K562 (cell line): Measurements from ENCODE around the gene CREM. TPM values are rescaled to one million over a fixed set of nuclear protein-coding genes. Genes with fewer than 3 reads are reported as not detected.

ENCODE experiments used
- ARID1B ChIP-seq: fragments of 450-650 bp; IDR thresholded peaks from 2 replicates; pipeline ENCODE4 v1.6.1; 2016; ENCODE audit warnings: antibody characterized with exemption, mild to moderate bottlenecking, inconsistent platforms
- CREB1 ChIP-seq, 2 experiments: sonication (generic) in 1 of 2; formaldehyde crosslinking in 1 of 2; IDR thresholded peaks; 2 replicates each; pipeline versions ENCODE4 v1.6.1 to v1.8.0; 2012 to 2022; ENCODE audit warnings: inconsistent platforms in 1 of 2, mild to moderate bottlenecking in 1 of 2, missing genetic modification reagents in 1 of 2, moderate library complexity in 1 of 2
- CREB5 ChIP-seq: fragments of 250-450 bp; sonication (Bioruptor Pico); IDR thresholded peaks from 2 replicates; pipeline ENCODE4 v1.5.0; 2020; ENCODE audit warnings: mild to moderate bottlenecking
- EP300 ChIP-seq: IDR thresholded peaks from 2 replicates; pipeline ENCODE4 v1.6.1; 2012; ENCODE audit warnings: low read length, improper control_type of control experiment
- GABPB1 ChIP-seq: sonication (generic); formaldehyde crosslinking; IDR thresholded peaks from 2 replicates; pipeline ENCODE4 v1.8.0; 2022; ENCODE audit warnings: mild to moderate bottlenecking, missing genetic modification reagents
- GTF2A2 ChIP-seq: IDR thresholded peaks from 2 replicates; pipeline ENCODE4 v1.6.1; 2016; ENCODE audit warnings: mild to moderate bottlenecking, missing genetic modification characterization, missing compliant biosample characterization
- HNRNPLL ChIP-seq: fragments of 200-400 bp; formaldehyde crosslinking; IDR thresholded peaks from 2 replicates; pipeline ENCODE4 v1.6.1; 2017; ENCODE audit warnings: low read length, low read depth, mild to moderate bottlenecking; ENCODE audit not compliant: poor library complexity, severe bottlenecking
- LARP7 ChIP-seq: fragments of 450-650 bp; IDR thresholded peaks from 2 replicates; pipeline ENCODE4 v1.6.1; 2016
- NFATC3 ChIP-seq: fragments of 450-650 bp; IDR thresholded peaks from 2 replicates; pipeline ENCODE4 v1.6.1; 2017; ENCODE audit warnings: mild to moderate bottlenecking
- PRDM10 ChIP-seq: fragments of 450-650 bp; IDR thresholded peaks from 2 replicates; pipeline ENCODE4 v1.6.1; 2018; ENCODE audit not compliant: partially characterized antibody
- REST ChIP-seq, 2 experiments: fragments of 450-650 bp; formaldehyde crosslinking in 1 of 2; IDR thresholded peaks; 2 replicates each; pipeline versions ENCODE4 v1.4.0 to v1.6.1; 2014 to 2020; ENCODE audit warnings: mild to moderate bottlenecking in 2 of 2, borderline replicate concordance in 1 of 2, low read depth in 1 of 2
- ZNF263 ChIP-seq: sonication (generic); formaldehyde crosslinking; IDR thresholded peaks from 2 replicates; pipeline ENCODE4 v1.8.0; 2022; ENCODE audit warnings: mild to moderate bottlenecking, missing genetic modification reagents, borderline replicate concordance
- polyA plus RNA-seq, 8 experiments: library from polyadenylated mRNA; depleted of rRNA in 4 of 8; stranded (reverse) in 5 of 8; unstranded in 3 of 8; fragments of >200 nt; fragmentation: Nextera tagmentation in 2 of 8; fragmentation: Illumina TruSeq in 1 of 8; extraction: Ambion mirVana in 2 of 8; extraction: Trizol in 1 of 8; gene quantifications; 2 replicates each; pipeline versions ENCODE4 v1.2.1 to v1.2.3, GENCODE V29; 2011 to 2014; ENCODE audit warnings: inconsistent platforms in 1 of 8, missing spikeins in 1 of 8
- total RNA-seq, 7 experiments: library from RNA; depleted of rRNA in 6 of 7; stranded (reverse); fragments of >200 nt in 6 of 7; fragmentation: Illumina TruSeq in 2 of 7; extraction: Trizol in 2 of 7; gene quantifications; 2 replicates each; pipeline versions ENCODE4 v1.2.1 to v1.2.3, GENCODE V29; 2011 to 2021; ENCODE audit warnings: low replicate concordance in 1 of 7

The CREM gene
- total and polyA plus RNA-seq, 9 of the 15 experiments (the other 6 are each of a cell fraction or from before 2014, with no cell fraction given), result 39.1 to 70.2 (median 48.3) TPM

GRCh38 chr10:35195361-35196306, 69.0 kb downstream of the CREM start (continued):
- no peak for TF ChIP-seq CREB5 (CRISPR knock-in tag)
- TF ChIP-seq HNRNPLL, result peak; percentile 39
- peak; percentile 29; the same call in 1 of the 2 replicates for TF ChIP-seq REST (IDR thresholded peaks at IDR 0.05; ENCODE audit: borderline replicate concordance)
- no peak for TF ChIP-seq REST (CRISPR knock-in tag; IDR thresholded peaks at IDR 0.05; ENCODE audit: low read depth)
- TF ChIP-seq GABPB1 (CRISPR knock-in tag), result peak; percentile 90
- TF ChIP-seq GTF2A2, result no peak
- peak; percentile 29; the same call in 1 of the 2 replicates for TF ChIP-seq EP300
- peak; percentile 83 for TF ChIP-seq PRDM10
- no peak for TF ChIP-seq NFATC3
- TF ChIP-seq LARP7, result 0 out of 2 replicates have a peak, but pooled peaks have one; percentile 70
- TF ChIP-seq ZNF263 (CRISPR knock-in tag), result peak; percentile 68
- TF ChIP-seq ARID1B, result peak; percentile 56
- TF ChIP-seq CREB1 (IDR thresholded peaks at IDR 0.05), result peak; percentile 96
- peak; percentile 93 for TF ChIP-seq CREB1 (CRISPR knock-in tag; IDR thresholded peaks at IDR 0.05)
